ENCODE data around the gene PCDH15.

Gene PCDH15

DNA sequence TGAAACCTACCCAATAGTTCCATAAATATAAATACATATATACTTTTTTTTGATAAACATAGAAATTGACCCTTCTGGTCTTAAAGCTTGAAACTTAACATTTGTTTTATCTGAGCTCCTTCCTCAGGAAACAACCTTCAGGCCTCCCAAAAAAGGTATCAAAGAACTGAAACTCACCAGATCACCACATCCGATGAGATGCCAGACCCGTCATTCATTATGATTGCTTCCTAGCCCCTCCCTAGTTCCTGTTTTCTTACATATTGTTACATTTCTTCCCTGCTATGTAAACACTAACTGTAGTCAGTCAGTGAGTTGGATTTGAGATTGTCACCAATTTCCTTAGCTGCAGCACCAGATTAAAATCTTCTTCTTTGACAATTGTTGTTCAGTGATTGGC, 663.6 kb downstream of the PCDH15 start:
- no peak for DNase-seq (ENCODE audit: low read depth)
- H3K4me3 ChIP-seq (ENCODE audit: low read depth, low read length) = no peak overlapping the region
- TF ChIP-seq, protein P1, sequence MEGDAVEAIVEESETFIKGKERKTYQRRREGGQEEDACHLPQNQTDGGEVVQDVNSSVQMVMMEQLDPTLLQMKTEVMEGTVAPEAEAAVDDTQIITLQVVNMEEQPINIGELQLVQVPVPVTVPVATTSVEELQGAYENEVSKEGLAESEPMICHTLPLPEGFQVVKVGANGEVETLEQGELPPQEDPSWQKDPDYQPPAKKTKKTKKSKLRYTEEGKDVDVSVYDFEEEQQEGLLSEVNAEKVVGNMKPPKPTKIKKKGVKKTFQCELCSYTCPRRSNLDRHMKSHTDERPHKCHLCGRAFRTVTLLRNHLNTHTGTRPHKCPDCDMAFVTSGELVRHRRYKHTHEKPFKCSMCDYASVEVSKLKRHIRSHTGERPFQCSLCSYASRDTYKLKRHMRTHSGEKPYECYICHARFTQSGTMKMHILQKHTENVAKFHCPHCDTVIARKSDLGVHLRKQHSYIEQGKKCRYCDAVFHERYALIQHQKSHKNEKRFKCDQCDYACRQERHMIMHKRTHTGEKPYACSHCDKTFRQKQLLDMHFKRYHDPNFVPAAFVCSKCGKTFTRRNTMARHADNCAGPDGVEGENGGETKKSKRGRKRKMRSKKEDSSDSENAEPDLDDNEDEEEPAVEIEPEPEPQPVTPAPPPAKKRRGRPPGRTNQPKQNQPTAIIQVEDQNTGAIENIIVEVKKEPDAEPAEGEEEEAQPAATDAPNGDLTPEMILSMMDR (conservative IDR thresholded peaks at IDR 0.05; ENCODE audit: low read depth, low read length) = no peak

DNA sequence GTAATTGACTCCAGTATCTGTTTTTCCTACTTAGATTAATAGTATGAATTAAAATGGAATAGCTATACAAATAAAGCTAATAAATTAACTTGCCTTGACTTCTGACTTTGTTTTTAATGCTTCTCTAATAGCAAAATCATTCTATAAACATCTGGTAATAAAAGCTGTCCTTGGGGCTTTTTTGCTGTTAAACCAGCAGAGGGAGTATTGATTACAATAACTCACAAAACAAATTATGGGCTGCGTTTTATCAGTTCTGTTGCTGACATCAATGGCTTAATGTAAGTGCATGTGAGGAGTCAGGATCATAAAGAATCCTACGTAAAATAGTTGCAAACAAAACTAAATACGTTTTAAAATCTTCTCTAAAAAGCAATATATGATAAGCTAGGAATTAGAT, 667.8 kb downstream of the PCDH15 start:
- TF ChIP-seq, protein P1 (conservative IDR thresholded peaks at IDR 0.05; ENCODE audit: low read depth, low read length) = no peak
- DNase-seq (ENCODE audit: low read depth) = no peak
- no peak overlapping the region for H3K4me3 ChIP-seq (ENCODE audit: low read depth, low read length)

DNA sequence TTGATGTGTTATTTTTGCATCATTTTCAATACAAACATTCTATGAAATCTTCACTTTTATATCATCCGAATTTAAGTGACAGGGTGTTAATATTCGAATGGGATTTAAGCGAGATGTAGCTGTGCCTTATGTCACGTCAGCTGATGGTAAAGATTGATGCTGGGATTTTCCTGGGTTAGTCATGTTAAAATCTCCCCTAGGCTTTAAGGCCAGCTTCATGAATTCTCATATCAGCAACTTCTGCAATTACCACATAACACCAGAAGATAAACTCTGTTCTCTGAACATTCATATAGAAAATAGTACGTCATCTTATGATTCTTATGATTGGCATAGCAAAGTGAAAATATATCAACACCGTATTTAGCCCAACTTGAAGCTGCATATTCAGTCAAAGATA, 669.2 kb downstream of the PCDH15 start:
- TF ChIP-seq, protein P1 (conservative IDR thresholded peaks at IDR 0.05; ENCODE audit: low read depth, low read length) = no peak
- no peak overlapping the region for H3K4me3 ChIP-seq (ENCODE audit: low read depth, low read length)
- no peak for DNase-seq (ENCODE audit: low read depth)

DNA sequence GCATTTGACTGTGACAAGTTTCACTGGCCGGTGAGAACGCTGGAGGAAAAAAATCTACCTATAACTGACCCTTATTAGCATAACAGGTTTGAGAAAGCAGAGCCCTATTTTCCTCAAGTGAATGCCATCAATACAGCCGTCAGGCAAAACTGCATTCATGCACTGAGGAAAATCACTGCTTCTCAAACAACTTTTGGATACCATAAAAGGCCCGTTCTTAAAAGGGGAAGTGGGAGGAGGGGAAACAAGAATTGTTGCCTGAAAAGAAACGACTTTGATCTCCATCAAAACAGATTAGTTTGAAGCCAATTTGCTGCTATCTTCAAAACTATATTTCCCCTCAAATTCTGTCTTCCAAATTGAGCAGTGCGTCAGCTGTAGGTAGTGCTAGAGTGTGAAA, 670.6 kb downstream of the PCDH15 start:
- no peak overlapping the region for H3K4me3 ChIP-seq (ENCODE audit: low read depth, low read length)
- TF ChIP-seq, protein P1 (conservative IDR thresholded peaks at IDR 0.05; ENCODE audit: low read depth, low read length) = no peak
- no peak for DNase-seq (ENCODE audit: low read depth)

DNA sequence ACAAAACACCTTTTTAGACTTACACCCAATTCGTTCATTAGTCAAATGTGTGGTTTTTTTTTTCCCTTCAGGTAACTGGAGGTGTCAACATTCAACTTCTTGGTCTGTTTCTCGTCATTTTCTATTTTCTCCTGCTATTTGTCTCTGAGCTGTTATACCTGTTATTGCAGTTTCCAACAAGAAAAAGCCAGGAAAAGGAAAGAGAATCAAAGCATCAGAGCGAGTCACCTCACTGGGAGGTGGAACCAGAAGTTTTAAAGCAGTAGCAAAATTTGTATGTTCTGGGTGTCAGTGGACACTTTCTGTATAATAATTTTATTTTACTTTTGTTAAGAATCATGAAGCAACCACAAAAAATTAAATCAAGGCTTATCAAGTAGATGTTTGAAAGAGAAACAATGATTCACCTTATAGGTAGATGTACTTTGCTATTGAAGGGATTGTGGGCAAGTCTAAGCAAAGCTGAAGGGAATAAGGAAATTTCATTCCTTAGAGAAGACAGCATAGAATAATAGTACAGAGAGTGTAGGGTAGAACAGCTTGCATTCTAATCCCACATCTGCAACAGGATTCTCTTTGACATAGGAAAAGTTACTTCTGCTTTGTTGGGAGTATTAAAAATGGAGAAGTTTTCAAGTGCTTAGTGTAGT, 675.8 kb downstream of the PCDH15 start:
- no peak for DNase-seq (ENCODE audit: low read depth)
- no peak overlapping the region for H3K4me3 ChIP-seq (ENCODE audit: low read depth, low read length)
- TF ChIP-seq, protein P1 (conservative IDR thresholded peaks at IDR 0.05; ENCODE audit: low read depth, low read length) = no peak

DNA sequence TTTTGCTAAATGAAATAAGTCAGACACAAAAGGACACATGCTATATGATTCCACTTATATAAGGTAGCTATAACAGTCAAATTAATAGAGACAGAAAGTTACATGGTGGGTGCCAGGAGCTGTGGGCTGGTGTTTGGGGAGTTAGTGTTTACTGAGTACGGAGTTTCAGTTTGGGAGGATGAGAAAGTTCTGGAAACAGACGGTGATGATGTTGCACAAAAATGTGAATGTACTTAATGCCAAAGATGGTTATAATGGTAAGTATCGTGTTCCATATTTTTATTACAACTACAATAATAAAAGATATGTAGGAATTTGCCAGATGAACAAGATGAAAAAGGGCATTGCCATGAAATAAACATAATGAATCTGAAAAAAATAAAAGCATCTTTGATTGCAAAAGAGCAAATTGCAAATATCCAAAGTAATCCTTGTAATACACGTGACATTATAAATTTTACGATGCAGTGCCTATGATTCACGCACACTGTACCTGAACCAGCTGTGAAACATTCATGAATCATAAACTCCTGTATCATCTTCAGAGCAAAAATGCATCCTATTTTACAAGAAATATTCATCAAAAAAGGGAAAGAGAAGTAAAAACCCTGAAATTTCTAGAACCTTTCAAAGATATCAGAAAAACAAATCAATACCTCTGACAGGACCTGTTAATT, 676.7 kb downstream of the PCDH15 start:
- no peak overlapping the region for H3K4me3 ChIP-seq (ENCODE audit: low read depth, low read length)
- DNase-seq (ENCODE audit: low read depth) = no peak
- TF ChIP-seq, protein P1 (conservative IDR thresholded peaks at IDR 0.05; ENCODE audit: low read depth, low read length) = no peak

DNA sequence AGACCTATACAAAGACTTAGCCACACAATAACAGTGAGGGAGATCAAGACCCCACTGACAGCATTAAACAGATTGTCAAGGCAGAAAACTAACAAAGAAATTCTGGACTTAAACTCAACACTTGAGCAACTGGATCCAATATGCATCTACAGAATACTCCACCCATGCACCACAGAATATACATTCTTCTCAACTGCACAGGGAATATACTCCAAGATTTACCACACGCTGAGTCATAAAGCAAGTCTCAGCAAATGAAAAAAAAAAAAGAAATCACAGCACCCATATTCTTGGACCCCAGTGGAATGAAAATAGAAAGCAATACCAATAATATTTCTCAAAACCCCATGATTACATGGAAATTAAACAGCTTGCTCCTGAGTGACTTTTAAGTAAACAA, 680.2 kb downstream of the PCDH15 start:
- TF ChIP-seq, protein P1 (conservative IDR thresholded peaks at IDR 0.05; ENCODE audit: low read depth, low read length) = no peak
- DNase-seq (ENCODE audit: low read depth) = no peak
- H3K4me3 ChIP-seq (ENCODE audit: low read depth, low read length) = no peak overlapping the region
